Muscle of leg (tissue), 11 donors: Measurements from ENCODE around the gene CARD19. TPM values are rescaled to one million over a fixed set of nuclear protein-coding genes. Genes with fewer than 3 reads are reported as not detected.

Experiments used
- DNase-seq: peaks from one replicate; pipeline ENCODE4 v3.0.0; 2013
- H3K27ac ChIP-seq: one replicate; pipeline ENCODE4 v1.5.1; 2013; ENCODE audit warnings: mild to moderate bottlenecking, low read length, control low read depth
- H3K27me3 ChIP-seq: one replicate; pipeline ENCODE4 v1.6.1; 2013; ENCODE audit warnings: low read length; ENCODE audit not compliant: control insufficient read depth, insufficient read depth
- H3K36me3 ChIP-seq: one replicate; pipeline ENCODE4 v1.6.1; 2013; ENCODE audit warnings: low read length; ENCODE audit not compliant: control insufficient read depth, insufficient read depth
- H3K4me1 ChIP-seq: one replicate; pipeline ENCODE4 v1.6.1; 2013; ENCODE audit warnings: low read length; ENCODE audit not compliant: control insufficient read depth, insufficient read depth
- H3K4me3 ChIP-seq: one replicate; pipeline ENCODE4 v1.5.1; 2013; ENCODE audit warnings: low read length, control low read depth
- H3K9me3 ChIP-seq: replicated peaks from 2 replicates; pipeline ENCODE4 v1.6.1; 2013; ENCODE audit warnings: low read depth, low read length; ENCODE audit not compliant: control insufficient read depth
- WGBS: methylation state at CpG from one replicate; pipeline ENCODE4 v1.1.5; 2013; ENCODE audit warnings: missing lambda C conversion rate; ENCODE audit not compliant: insufficient coverage; 5-methylcytosine and 5-hydroxymethylcytosine counted together
- polyA plus RNA-seq, 8 donors: library from polyadenylated mRNA; unstranded; fragments of 120-200 nt; gene quantifications; one replicate each; pipeline versions ENCODE4 v1.2.1 to v1.2.3, GENCODE V29; 2013; ENCODE audit warnings: inconsistent platforms in 1 of 8, low replicate concordance in 1 of 8; ENCODE audit not compliant: insufficient read length in 8 of 8, insufficient read depth in 1 of 8
- total RNA-seq: library from RNA; stranded (reverse); fragments of 120-200 nt; gene quantifications from one replicate; pipeline ENCODE4 v1.2.4, GENCODE V29; 2013

CARD19 gene
- total and polyA plus RNA-seq, 9 donors: 32.9 to 51.4 (median 36.3) TPM

- H3K27me3 ChIP-seq: no peaks in the 10 kb centered on the region
- WGBS: no CpG with 5 or more reads among the region's 1 CpG
Measured at GRCh38 chr9:93077367-93077766, 18.6 kb upstream of the CARD19 start.

GRCh38 chr9:93077811-93078210, 18.2 kb upstream of the CARD19 start:
- Histone ChIP-seq H3K36me3 (no peaks in the 10 kb centered on the region), H3K27me3 (no peaks in the 10 kb centered on the region), H3K27ac (no peak overlapping the region), H3K4me3 (no peak overlapping the region), H3K4me1 (peaks cover 5% of the 10 kb centered on the region), H3K9me3 (no peaks in the 10 kb centered on the region)
- 96% methylated on average over 15 of the region's 16 CpGs for WGBS
- no peak for DNase-seq

More at GRCh38 chr9:93077367-93077766, 18.6 kb upstream of the CARD19 start:
- no peak overlapping the region for H3K4me3 ChIP-seq
- no peak overlapping the region for H3K27ac ChIP-seq
- no peak for DNase-seq
- H3K9me3 ChIP-seq: no peaks in the 10 kb centered on the region
- H3K4me1 ChIP-seq: peaks cover 6% of the 10 kb centered on the region
- no peaks in the 10 kb centered on the region for H3K36me3 ChIP-seq

- Histone ChIP-seq H3K9me3 (no peaks in the 10 kb centered on the region), H3K4me1 (peaks cover 8% of the 10 kb centered on the region), H3K36me3 (no peaks in the 10 kb centered on the region), H3K27me3 (no peaks in the 10 kb centered on the region), H3K4me3 (no peak overlapping the region), H3K27ac (no peak overlapping the region)
- WGBS: 78% methylated on average over 9 of the region's 13 CpGs
- DNase-seq: no peak
Measured at GRCh38 chr9:93079371-93079770, 16.6 kb upstream of the CARD19 start.

- Histone ChIP-seq H3K27me3 (no peaks in the 10 kb centered on the region), H3K36me3 (no peaks in the 10 kb centered on the region), H3K27ac (no peak overlapping the region), H3K4me1 (peaks cover 8% of the 10 kb centered on the region), H3K9me3 (no peaks in the 10 kb centered on the region), H3K4me3 (no peak overlapping the region)
- WGBS: 98% methylated on average over 6 of the region's 9 CpGs
- no peak for DNase-seq
Measured at GRCh38 chr9:93080406-93080805, 15.6 kb upstream of the CARD19 start.

- no peak overlapping the region for H3K4me3 ChIP-seq
- no peaks in the 10 kb centered on the region for H3K9me3 ChIP-seq
- peaks cover 8% of the 10 kb centered on the region for H3K4me1 ChIP-seq
- no peak for DNase-seq
- H3K36me3 ChIP-seq: no peaks in the 10 kb centered on the region
- 62% methylated on average over 9 of the region's 10 CpGs for WGBS
- no peaks in the 10 kb centered on the region for H3K27me3 ChIP-seq
- H3K27ac ChIP-seq: no peak overlapping the region
Measured at GRCh38 chr9:93081081-93081529, 14.9 kb upstream of the CARD19 start.

- Histone ChIP-seq H3K27me3 (no peaks in the 10 kb centered on the region), H3K9me3 (no peaks in the 10 kb centered on the region)
Measured at GRCh38 chr9:93081931-93082330, 14.1 kb upstream of the CARD19 start.

GRCh38 chr9:93082841-93083411, 13.1 kb upstream of the CARD19 start:
- WGBS: 41% methylated on average over 13 of the region's 18 CpGs
- no peaks in the 10 kb centered on the region for H3K9me3 ChIP-seq

More at GRCh38 chr9:93081931-93082330, 14.1 kb upstream of the CARD19 start:
- WGBS: 75% methylated on average over 1 of the region's 3 CpGs
- H3K4me3 ChIP-seq: no peak overlapping the region
- DNase-seq: no peak
- peaks cover 8% of the 10 kb centered on the region for H3K4me1 ChIP-seq
- no peaks in the 10 kb centered on the region for H3K36me3 ChIP-seq
- no peak overlapping the region for H3K27ac ChIP-seq

GRCh38 chr9:93083592-93084470, 12.2 kb upstream of the CARD19 start:
- no peak for DNase-seq
- Histone ChIP-seq H3K4me1 (peaks cover 8% of the 10 kb centered on the region), H3K27ac (no peak overlapping the region), H3K4me3 (no peak overlapping the region), H3K27me3 (no peaks in the 10 kb centered on the region), H3K9me3 (no peaks in the 10 kb centered on the region), H3K36me3 (no peaks in the 10 kb centered on the region)
- WGBS: 91% methylated on average over 2 of the region's 8 CpGs

More at GRCh38 chr9:93082841-93083411, 13.1 kb upstream of the CARD19 start:
- no peaks in the 10 kb centered on the region for H3K36me3 ChIP-seq
- no peak overlapping the region for H3K27ac ChIP-seq
- H3K4me1 ChIP-seq: peaks cover 8% of the 10 kb centered on the region
- H3K27me3 ChIP-seq: no peaks in the 10 kb centered on the region
- no peak for DNase-seq
- no peak overlapping the region for H3K4me3 ChIP-seq

GRCh38 chr9:93084471-93084881, 11.5 kb upstream of the CARD19 start:
- 98% methylated on average over 4 of the region's 6 CpGs for WGBS
- Histone ChIP-seq H3K9me3 (no peaks in the 10 kb centered on the region), H3K4me3 (no peak overlapping the region), H3K27me3 (no peaks in the 10 kb centered on the region), H3K36me3 (no peaks in the 10 kb centered on the region), H3K27ac (no peak overlapping the region), H3K4me1 (peaks cover 8% of the 10 kb centered on the region)
- DNase-seq: no peak

- DNase-seq: no peak
- H3K36me3 ChIP-seq: no peaks in the 10 kb centered on the region
- no peak overlapping the region for H3K4me3 ChIP-seq
- H3K4me1 ChIP-seq: peaks cover 8% of the 10 kb centered on the region
- H3K27me3 ChIP-seq: no peaks in the 10 kb centered on the region
- H3K9me3 ChIP-seq: no peaks in the 10 kb centered on the region
- no peak overlapping the region for H3K27ac ChIP-seq
- WGBS: 100% methylated on average over 3 of the region's 4 CpGs
Measured at GRCh38 chr9:93085676-93086075, 10.3 kb upstream of the CARD19 start.
